ENCODE data around the gene NTRK3.
"Not testable (repeated sequence)": the region's sequence is repeated elsewhere in the genome, so short reads cannot be mapped to it uniquely, and the experiment has no call there.

DNA sequence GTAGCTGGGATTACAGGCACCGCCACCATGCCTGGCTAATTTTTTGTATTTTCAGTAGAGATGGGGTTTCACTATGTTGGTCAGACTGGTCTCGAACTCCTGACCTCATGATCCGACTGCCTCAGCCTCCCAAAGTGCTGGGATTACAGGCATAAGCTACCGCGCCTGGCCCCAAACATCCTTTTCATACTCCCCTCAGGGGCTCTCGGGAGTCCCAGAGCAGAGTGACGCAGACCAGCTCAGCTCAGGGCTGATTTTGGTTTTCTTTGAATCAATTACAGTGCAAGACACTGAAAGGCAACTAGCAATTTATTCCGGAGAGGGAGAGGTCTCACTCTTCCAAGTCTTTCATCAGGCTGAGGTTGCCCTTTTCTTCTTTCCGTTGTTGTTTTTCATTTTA lies 184.4 kb downstream of the NTRK3 start:
- TF ChIP-seq, protein P1, sequence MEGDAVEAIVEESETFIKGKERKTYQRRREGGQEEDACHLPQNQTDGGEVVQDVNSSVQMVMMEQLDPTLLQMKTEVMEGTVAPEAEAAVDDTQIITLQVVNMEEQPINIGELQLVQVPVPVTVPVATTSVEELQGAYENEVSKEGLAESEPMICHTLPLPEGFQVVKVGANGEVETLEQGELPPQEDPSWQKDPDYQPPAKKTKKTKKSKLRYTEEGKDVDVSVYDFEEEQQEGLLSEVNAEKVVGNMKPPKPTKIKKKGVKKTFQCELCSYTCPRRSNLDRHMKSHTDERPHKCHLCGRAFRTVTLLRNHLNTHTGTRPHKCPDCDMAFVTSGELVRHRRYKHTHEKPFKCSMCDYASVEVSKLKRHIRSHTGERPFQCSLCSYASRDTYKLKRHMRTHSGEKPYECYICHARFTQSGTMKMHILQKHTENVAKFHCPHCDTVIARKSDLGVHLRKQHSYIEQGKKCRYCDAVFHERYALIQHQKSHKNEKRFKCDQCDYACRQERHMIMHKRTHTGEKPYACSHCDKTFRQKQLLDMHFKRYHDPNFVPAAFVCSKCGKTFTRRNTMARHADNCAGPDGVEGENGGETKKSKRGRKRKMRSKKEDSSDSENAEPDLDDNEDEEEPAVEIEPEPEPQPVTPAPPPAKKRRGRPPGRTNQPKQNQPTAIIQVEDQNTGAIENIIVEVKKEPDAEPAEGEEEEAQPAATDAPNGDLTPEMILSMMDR (IDR thresholded peaks at IDR 0.05): not testable (repeated sequence)
- TF ChIP-seq POLR2A (IDR thresholded peaks at IDR 0.05): not testable (repeated sequence)

Measured in thyroid gland (tissue), 4 donors.